ENCODE measurements around the gene UCN2.
"Not testable (repeated sequence)": the region's sequence is repeated elsewhere in the genome, so short reads cannot be mapped to it uniquely, and the experiment has no call there.

UCN2 gene

GRCh38 chr3:48532977-48533337 lies 30.6 kb downstream of the UCN2 start:
- no peak for DNase-seq

- DNase-seq, result no peak
Observed at GRCh38 chr3:48532271-48532976, 31.2 kb downstream of the UCN2 start.

GRCh38 chr3:48530701-48531100 lies 32.9 kb downstream of the UCN2 start:
- DNase-seq, result not testable (repeated sequence)

GRCh38 chr3:48528754-48529153 lies 34.8 kb downstream of the UCN2 start:
- no peak for DNase-seq

- no peak for DNase-seq
Observed at GRCh38 chr3:48528048-48528447, 35.5 kb downstream of the UCN2 start.

- DNase-seq, result no peak
Observed at GRCh38 chr3:48524970-48525369, 38.6 kb downstream of the UCN2 start.

GRCh38 chr3:48521635-48522034 lies 41.9 kb downstream of the UCN2 start:
- no peak for DNase-seq

- DNase-seq, result no peak
Observed at GRCh38 chr3:48519277-48519643, 44.3 kb downstream of the UCN2 start.

- no peak for DNase-seq
Observed at GRCh38 chr3:48518638-48519276, 44.8 kb downstream of the UCN2 start.

- DNase-seq, result no peak
Observed at GRCh38 chr3:48518069-48518468, 45.5 kb downstream of the UCN2 start.

GRCh38 chr3:48516571-48516970 lies 47.0 kb downstream of the UCN2 start:
- DNase-seq, result no peak

GRCh38 chr3:48514431-48515227 lies 49.0 kb downstream of the UCN2 start:
- DNase-seq, result no peak

Data from activated CD4-positive, CD25-positive, alpha-beta regulatory T cell (primary cell).